ENCODE measurements around the gene KLK12.

Gene KLK12

DNA sequence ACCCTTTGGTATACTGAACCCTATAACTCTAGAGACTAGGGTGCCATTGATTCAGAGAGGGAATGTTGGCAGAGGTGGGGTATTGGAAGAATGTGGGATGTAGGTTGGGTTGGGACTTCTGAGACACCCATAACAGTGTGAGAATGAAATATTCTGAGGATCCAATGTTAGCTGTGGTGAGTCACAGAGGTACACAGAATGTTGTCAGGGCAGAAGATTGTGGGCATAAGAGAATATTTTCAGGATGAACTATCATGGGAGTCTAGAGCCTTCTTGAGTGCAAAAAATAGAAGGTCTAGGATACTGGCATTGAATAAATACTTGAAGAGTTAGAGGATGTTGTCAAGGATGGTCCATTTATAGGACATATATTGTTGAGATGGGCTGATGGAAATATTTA lies 21.1 kb upstream of the KLK12 start:
- in situ Hi-C loops (cut with HindIII; ENCODE audit: low sequenced_read_pairs), result loop anchor here (10.0 kb wide), 1 partner anchor 191 kb away; no protein-coding TSS in a partner anchor

DNA sequence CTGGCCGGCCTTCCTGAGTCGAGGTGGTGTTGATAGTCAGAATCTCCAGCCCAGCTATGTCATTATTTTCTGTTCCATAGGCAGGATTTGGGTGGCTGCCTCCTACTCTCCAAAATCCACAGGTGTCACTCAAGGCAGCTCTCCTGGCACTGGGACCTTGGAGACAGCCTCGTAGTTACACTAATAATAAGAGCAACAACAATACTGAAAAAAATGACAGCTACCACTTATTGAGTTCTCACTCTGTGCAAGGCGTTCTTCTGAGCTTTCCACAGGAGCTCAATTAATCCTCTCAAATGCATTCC lies 12.2 kb upstream of the KLK12 start:
- in situ Hi-C loops (cut with HindIII; ENCODE audit: low sequenced_read_pairs), result no loop called here

DNA sequence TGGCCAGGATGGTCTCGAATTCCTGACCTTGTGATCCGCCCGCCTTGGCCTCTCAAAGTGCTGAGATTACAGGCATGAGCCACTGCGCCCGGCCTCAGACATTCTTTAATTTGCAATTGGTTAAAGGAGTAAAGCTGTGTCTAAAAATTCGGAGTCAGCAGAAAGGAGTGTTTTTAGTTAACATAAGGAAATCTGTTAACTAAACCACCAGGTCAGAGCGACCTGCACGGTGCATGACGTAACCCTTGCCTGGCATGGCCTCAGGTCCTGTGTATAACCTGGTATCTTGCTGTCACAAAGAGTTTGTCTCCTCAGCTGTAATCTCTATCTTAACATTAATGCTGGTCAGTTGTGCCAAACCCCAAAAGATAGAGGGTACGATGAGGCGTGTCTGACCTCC lies 9.5 kb upstream of the KLK12 start:
- in situ Hi-C loops (cut with HindIII; ENCODE audit: low sequenced_read_pairs), result no loop called here

DNA sequence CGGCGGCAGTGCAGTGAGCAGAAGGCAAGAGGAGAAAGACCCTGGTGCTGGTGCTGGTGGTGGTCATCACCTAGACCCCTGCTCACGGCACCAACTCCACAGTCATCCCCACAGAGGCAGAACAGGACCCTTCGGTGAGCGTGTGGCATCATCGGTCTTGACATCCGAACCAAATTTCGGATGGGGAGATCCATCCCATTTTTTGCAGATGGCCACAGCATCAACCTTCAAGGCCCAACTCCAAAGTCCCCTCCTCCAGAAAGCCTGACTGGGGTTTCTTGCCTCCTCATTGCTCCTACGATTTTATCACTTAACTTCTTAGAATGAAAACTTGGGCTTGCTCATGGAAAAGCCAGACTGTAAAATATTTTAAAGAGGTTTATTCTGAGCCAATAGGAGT lies 8.7 kb upstream of the KLK12 start:
- in situ Hi-C loops (cut with HindIII; ENCODE audit: low sequenced_read_pairs), result no loop called here

DNA sequence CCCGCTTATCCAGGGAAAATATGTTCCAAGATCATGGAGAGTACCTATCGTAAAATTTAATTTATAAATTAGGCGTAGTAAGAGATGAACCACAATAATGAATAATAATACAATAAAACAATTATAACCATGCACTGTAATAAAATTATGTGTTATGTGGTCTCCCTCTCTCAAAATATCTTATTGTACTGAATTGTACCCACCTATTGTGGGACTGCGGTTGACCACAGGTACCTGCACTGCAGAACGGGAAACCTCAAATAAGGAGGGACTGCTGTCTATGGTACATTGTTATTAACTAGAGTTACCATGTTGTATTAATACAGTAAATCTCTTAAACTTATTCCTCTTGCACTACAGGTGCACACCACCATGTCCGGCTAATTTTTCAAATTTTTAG lies 5.3 kb upstream of the KLK12 start:
- in situ Hi-C loops (cut with HindIII; ENCODE audit: low sequenced_read_pairs), result no loop called here

DNA sequence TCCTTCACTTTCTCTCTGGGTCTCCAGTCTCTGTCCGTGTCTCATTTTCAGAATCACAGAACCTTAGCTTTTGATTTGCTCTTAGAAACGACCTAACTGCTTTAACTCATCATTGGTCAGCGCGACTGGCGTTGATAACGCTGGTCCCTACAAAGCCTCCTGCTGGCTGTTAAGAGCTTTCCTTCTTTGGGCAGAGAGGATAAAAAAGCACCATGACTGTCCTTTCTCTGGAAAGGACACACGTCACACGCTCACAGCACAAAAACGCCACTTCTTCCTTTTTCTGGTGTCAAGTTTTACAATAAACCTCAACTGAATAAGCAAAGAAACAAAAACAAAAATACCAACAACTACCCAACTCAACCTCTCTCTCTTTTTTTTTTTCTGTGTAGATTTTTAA lies 1.7 kb upstream of the KLK12 start:
- in situ Hi-C loops (cut with HindIII; ENCODE audit: low sequenced_read_pairs), result no loop called here

DNA sequence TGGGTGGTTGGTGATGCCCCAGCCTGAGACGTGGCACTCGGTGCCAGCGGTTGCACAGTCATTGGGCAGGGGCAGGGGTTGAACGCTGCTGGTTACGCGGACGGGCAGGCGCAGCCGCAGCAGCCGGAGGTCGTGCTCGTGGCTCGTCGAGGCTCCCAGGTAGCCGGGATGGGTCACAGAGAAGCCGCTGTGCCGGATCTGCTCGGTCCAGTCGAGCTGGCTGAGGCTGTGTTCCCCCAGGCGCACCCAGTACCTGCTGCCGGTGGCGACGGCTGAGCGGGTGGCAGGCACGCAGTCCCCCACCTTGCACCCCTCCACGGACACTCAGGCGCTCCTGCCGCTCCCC lies 2.9 kb downstream of the KLK12 start:
- in situ Hi-C loops (cut with HindIII; ENCODE audit: low sequenced_read_pairs), result no loop called here

DNA sequence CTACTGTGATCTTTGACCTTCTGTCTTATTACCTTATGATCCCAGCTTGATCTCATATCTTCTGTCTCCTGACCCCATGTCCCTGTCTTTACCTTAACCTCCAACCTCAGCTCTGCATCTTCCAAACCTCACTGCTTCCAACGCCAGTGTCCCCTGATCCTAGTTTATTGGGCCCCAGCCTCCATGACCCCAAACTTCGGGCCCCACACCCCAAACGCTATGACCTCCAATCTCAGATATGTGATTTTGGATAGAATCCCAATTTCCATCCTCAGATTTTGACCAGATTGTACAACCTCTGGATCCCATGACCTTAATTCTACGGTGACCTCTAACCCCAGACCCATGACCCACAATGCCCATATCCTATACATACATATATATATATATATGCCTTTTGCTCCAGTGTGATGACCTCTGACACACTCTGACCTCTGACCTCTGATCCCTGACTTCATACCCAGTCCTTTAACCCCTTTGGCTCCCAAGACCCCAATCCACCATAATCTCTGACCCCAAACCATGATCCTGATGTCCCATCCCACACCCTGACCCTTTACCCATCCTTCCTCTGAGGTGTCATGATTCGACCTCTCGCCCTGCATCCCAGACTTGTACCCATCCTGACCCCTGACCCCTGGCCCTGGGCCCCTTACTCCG lies 3.5 kb downstream of the KLK12 start:
- in situ Hi-C loops (cut with HindIII; ENCODE audit: low sequenced_read_pairs), result no loop called here

DNA sequence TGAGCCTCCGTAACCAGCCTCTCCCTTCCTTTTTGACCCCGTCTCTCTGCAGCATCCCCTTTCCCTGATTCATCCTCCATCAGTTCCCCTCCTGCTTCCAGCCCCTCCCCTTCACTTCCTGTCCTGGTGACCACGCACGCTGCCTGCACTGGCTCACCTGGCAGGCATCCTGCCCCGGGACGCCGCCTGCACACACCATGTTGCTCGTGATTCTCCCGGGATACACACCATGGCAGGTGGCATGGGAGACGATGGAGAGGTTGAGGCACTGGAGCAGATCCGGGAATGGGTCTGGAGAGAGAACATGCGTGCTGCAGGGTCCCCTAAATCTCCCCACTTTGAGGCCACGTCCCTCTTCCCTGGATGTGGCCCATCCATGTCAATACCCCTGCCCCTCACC lies 4.2 kb downstream of the KLK12 start:
- in situ Hi-C loops (cut with HindIII; ENCODE audit: low sequenced_read_pairs), result no loop called here

DNA sequence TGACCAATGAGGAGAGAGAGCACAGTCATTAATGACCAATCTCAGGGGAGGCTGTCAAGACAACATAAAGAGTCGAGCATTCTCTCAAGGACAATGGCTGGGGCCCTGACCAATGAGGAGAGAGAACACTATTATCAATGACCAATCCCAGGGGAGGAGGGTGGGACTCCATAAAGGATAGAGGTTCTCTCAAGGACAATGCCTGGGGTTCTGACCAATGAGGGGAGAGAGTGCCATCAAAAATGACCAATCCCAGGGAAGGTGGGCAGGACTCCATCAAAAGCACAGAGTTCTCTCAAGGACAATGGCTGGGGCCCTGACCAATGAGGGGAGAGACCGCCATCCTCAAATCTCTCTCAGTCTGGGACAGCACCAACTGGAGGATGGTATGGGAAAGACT lies 5.1 kb downstream of the KLK12 start:
- in situ Hi-C loops (cut with HindIII; ENCODE audit: low sequenced_read_pairs), result loop anchor here (5.0 kb wide), 1 partner anchor 83 kb away; no protein-coding TSS in a partner anchor

DNA sequence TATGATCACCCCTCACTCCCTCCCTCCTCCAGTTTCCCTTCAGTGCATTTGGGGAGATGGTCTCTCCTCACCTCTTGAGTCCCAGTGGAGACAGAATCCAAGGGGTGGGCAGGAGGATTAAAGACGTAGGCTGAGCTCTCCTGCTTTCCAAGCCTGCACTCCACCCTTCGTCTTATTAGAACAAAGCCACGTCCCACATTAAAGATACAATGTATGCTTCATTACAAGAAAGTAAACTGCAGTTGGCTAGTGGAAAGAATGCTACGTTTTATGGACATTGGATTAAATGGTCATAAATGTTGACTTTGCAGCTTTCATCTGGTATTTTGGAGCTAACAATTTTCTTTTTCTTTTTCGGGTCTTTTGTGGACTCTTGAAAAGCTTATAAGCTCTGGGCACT lies 6.9 kb downstream of the KLK12 start:
- in situ Hi-C loops (cut with HindIII; ENCODE audit: low sequenced_read_pairs), result loop anchor here (5.0 kb wide), 1 partner anchor 84 kb away; no protein-coding TSS in a partner anchor

DNA sequence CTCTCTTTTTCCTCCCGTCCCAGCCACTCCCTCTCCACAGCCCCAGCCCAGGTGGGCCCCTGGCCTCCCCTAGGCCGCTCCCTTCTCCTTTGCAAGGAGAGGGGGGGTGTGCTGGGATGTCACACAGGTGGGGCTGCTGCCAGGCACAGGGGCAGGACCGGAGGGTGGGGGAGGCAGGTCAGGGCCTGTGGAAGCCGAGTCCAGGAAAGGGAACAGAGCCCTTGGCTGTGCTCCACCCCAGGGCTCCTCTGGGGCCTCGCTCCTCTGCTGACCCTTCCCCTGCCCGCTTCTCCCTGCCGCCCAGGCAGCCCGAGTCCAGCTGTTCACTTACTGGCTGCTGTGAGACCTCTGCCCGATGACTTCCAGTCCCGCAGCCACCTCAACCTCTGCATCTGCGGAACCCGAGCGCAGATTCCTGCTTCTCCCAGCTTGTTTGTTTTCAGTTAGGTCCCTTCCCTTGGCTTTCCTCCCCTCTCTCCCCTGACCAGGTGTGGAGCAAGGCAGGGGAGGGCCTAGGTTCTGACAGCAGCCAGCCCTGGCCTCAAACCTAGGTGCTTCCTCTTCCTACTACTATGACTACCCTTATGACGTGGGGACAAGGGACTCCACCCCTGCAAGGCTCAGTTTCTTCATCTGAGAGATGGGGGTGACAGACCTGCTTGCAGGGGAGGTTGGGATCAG lies 7.5 kb downstream of the KLK12 start:
- in situ Hi-C loops (cut with HindIII; ENCODE audit: low sequenced_read_pairs), result loop anchor here (5.0 kb wide), 1 partner anchor 85 kb away; no protein-coding TSS in a partner anchor

DNA sequence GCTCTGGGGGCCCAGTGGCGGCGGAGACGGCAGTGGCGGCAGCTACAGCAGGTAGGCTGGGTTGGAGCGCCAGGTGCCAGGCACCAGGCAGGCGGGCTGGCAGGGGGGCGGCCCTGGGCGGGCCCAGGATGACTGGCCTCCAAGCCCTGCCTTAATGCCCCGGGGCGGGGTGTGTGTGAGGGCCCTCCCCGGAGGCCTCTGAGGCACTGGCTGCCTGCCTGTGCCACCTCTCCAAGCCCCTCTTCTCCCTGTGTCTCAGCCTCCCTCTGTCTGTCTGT lies 8.3 kb downstream of the KLK12 start, which contains the start of gene KLK11:
KLK11 (minus strand) TSS at position 63 of the 278 bp plus-strand sequence. CDS start 985 bp downstream, outside the sequence.
- in situ Hi-C loops (cut with HindIII; ENCODE audit: low sequenced_read_pairs), result loop anchor here (5.0 kb wide), 1 partner anchor 86 kb away; no protein-coding TSS in a partner anchor

DNA sequence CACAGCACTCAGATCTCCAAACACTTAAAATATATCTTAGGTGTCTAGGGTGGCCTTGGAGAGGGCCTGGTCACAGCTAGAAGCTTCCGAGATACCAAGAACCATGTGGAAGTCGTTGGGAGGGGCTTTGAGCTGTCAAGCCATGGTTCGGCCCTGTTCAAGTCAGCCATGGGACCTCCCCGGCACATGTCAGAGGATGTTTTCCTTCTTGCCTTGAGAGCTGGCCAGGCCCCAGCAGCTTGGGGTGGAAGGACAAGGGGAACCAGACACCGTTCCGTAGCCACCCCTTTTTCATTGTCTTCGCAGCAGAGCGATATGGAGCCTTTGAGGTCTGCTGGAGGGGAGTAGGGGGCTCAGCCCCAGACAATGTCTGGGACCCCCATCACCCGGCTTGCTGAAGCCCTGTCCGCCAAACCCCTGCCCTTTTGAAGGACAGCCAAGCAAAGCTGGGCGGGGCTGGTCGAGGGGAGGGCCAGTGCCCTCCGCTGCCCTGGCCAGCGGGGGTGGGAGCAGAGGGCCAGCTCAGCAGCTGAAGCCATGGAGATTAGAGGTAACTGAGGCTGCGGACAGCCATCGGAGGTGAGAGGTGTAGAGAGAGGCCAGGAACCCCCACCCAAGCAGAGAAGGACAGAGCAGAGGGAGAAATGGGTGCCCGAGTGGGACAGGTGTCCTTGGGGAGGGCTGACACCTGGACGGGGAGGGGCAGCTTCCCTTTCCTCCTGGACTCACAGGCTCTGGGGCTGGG lies 8.8 kb downstream of the KLK12 start:
- in situ Hi-C loops (cut with HindIII; ENCODE audit: low sequenced_read_pairs), result loop anchor here (5.0 kb wide), 1 partner anchor 86 kb away; no protein-coding TSS in a partner anchor

DNA sequence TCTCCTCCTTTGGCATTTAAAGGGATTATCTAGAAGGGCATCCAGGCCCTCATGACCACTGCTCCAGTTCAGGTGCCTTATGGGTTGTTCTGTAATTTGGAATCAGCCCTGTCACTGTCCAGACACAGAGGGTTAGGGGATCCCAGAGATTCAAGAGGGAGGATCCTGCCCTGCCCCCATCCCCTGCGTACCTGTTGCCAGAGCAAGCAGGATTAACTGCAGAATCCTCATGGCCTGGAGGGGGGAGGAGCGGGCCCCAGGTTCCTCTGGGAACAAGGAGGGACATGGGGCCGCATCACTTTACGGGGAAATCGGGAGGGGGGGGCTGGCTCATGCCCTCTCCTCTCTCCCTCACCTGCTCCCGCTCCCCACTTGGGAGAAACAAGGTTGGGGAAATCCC lies 9.4 kb downstream of the KLK12 start:
- in situ Hi-C loops (cut with HindIII; ENCODE audit: low sequenced_read_pairs), result loop anchor here (5.0 kb wide), 1 partner anchor 87 kb away; no protein-coding TSS in a partner anchor

DNA sequence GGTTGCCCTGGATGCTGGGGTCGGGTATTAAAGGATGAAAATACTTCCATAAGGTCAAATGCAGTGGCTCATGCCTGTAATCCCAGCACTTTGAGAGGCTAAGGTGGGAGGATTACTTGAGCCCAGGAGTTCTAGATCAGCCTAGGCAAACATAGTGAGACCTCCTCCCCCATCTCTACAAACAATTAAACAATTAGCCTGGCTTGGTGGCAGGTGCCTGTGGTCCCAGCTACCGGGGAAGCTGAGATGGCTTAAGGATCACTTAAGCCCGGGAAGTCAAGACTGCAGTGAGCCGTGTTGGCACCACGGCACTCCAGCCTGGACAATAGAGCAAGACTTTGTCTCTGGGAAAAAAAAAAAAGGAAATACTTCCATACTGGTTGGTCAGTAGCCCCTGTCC lies 9.9 kb downstream of the KLK12 start:
- in situ Hi-C loops (cut with HindIII; ENCODE audit: low sequenced_read_pairs), result loop anchor here (5.0 kb wide), 1 partner anchor 87 kb away; no protein-coding TSS in a partner anchor

DNA sequence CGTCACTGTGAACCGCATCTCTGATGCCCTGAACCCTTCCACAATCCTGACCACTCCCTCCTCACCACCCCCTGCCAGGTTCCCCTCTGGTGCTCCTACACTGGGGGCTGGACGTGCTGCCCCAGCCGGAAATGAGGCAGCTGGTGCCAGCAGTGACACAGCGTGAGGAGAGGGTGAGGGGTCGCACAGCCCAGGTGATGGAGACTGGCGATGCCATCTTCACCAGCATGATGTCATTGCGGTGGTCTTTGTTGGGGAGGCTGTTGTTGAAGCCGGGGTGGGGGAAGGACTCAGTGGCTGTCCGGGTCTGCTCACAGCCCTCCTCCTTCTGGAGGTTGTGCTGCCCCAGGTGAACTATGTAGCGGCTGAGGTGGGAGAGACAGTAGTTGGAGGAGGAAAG lies 10.9 kb downstream of the KLK12 start:
- in situ Hi-C loops (cut with HindIII; ENCODE audit: low sequenced_read_pairs), result no loop called here

DNA sequence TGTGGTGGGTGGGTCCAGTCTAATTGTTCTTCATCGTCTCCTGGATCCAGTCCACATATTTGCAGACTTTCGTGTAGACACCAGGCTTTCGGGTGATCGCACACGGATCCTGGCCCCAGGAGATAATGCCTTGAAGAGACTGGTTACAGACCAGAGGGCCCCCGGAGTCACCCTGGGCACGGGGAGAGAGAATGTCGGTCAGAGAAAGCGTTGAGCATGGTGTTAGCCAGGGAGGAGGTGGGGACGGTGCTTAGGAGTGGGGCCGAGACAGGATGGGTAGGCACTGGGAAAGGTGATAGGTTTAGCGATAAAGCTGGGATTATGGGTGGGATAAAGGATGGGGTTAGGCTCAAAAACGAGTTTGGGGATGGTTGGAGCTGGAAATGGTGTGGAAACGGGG lies 12.3 kb downstream of the KLK12 start:
- in situ Hi-C loops (cut with HindIII; ENCODE audit: low sequenced_read_pairs), result no loop called here

DNA sequence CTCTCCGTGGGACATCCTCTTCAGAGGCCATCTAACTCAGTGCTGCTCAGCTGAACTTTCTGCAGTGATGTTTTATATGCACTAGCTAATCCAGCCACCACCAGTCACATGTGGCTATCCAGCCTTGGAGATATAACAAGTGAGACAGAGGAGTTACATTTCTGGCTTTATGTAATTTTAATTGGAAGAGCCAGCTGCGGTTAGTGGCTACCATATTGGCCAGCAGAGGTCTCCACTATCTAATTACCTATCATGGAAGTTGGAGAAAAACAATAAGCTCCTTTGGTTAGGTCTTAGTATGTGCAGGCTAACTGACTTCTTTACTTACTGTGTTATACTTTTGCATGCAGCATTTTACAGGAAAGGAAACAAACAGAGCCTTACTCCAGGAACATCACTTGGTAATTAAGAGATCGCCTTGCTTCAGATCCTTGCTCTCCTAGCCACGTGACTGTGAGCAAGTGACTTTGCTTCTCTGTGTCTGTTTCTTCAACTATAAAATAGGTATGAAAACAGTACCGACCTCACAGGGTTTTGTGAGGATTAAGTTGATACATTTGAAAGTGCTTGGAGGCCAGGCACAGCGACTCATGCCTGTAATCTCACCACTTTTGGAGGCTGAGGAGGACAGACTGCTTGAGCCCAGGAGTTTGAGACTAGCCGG lies 13.7 kb downstream of the KLK12 start:
- in situ Hi-C loops (cut with HindIII; ENCODE audit: low sequenced_read_pairs), result no loop called here

DNA sequence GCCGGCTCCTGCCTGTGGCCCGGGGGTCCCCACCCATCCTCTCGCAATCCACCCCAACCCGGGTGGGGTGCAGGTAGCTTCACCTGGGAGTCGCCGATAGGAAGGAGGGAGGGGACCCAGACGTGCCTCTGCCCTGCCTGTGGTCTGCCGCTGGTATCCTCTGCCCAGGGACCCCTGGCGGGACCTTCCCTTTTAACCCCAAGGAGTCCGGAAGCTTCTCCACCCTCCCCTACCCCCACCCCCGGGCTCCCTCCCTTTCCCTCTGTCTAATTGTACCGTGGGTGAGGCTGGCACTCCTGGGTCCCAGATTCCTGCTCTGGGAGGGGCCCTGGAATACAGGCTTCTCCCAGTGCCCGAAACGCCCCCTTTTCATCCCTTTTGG lies 15.3 kb downstream of the KLK12 start, which contains the start of gene KLK10:
KLK10 (minus strand) TSS at position 166 of the 382 bp plus-strand sequence. CDS start 579 bp downstream, outside the sequence.
- in situ Hi-C loops (cut with HindIII; ENCODE audit: low sequenced_read_pairs), result no loop called here
